ENCODE results near the gene KCNAB2. TPM values are rescaled to one million over a fixed set of nuclear protein-coding genes. Genes with fewer than 3 reads are reported as not detected.
A peak's percentile ranks its signal among the peaks of the same experiment; 100 is the strongest.

Gene KCNAB2
- total RNA-seq, 6 experiments from 2014 or later = 8.0 to 12.6 (median 10.7) TPM

DNA sequence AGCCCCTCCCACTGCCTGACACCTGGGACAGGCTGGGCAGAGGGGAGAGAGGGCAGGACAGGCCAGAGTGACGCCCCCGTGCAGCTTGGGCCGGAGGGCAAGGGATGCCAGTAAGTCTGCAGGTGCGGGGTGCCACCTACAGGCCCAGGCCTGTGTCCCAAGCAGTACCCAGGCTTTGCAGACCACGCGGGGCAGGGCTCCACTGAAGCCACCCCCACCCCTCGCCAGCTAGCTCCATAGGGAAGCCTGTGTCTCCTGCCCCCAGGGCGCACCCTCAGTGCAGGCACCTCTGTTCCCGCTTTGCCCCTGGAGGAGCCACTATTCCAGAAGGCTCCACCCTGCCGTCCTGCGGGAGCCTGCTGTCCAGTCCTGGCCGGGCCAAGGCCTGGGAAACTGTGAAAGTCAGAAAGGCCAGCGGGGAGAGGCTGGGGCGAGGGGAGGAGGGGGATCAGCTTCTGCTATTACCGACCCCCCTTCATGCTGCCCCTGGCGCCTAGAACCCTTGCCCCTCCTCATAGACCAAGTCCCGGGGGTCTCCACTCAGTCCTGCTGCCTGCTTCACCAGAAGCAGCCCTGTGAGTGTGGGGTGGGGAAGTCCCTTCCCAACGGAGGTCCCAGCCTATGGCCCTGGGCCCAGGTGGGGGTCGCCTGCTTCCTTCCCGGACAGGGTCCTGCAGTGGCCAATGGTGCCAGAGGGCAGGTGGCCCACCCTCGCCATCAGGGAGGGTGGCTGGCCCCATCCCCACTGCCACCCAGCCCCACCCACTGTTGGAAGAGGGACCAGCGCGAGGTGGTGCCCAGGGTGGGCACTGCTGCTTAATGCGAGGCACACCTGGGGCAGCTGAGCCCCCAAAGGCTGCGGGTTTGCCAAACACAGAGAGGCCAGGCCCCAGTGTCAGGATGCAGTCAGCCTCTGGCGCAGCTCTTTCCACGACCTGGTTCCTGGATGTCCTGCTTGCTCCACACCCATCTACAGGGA, 54.4 kb downstream of the KCNAB2 start:
- peaks cover 18% of the 10 kb centered on the region for H3K27me3 Mint-ChIP-seq (ENCODE audit: insufficient read depth)
- no peak overlapping the region for H3K27ac Mint-ChIP-seq
- H3K4me1 Mint-ChIP-seq (ENCODE audit: low read depth) = peaks cover 17% of the 10 kb centered on the region
- no peak overlapping the region for H3K4me3 Mint-ChIP-seq
- H3K9me3 Mint-ChIP-seq = no peaks in the 10 kb centered on the region
- no peak for DNase-seq
- TF ChIP-seq, protein P1, sequence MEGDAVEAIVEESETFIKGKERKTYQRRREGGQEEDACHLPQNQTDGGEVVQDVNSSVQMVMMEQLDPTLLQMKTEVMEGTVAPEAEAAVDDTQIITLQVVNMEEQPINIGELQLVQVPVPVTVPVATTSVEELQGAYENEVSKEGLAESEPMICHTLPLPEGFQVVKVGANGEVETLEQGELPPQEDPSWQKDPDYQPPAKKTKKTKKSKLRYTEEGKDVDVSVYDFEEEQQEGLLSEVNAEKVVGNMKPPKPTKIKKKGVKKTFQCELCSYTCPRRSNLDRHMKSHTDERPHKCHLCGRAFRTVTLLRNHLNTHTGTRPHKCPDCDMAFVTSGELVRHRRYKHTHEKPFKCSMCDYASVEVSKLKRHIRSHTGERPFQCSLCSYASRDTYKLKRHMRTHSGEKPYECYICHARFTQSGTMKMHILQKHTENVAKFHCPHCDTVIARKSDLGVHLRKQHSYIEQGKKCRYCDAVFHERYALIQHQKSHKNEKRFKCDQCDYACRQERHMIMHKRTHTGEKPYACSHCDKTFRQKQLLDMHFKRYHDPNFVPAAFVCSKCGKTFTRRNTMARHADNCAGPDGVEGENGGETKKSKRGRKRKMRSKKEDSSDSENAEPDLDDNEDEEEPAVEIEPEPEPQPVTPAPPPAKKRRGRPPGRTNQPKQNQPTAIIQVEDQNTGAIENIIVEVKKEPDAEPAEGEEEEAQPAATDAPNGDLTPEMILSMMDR (IDR thresholded peaks at IDR 0.05) = peak; percentile 23; the same call in 1 of the 2 replicates
- H3K36me3 Mint-ChIP-seq (ENCODE audit: low read depth) = no peaks in the 10 kb centered on the region

DNA sequence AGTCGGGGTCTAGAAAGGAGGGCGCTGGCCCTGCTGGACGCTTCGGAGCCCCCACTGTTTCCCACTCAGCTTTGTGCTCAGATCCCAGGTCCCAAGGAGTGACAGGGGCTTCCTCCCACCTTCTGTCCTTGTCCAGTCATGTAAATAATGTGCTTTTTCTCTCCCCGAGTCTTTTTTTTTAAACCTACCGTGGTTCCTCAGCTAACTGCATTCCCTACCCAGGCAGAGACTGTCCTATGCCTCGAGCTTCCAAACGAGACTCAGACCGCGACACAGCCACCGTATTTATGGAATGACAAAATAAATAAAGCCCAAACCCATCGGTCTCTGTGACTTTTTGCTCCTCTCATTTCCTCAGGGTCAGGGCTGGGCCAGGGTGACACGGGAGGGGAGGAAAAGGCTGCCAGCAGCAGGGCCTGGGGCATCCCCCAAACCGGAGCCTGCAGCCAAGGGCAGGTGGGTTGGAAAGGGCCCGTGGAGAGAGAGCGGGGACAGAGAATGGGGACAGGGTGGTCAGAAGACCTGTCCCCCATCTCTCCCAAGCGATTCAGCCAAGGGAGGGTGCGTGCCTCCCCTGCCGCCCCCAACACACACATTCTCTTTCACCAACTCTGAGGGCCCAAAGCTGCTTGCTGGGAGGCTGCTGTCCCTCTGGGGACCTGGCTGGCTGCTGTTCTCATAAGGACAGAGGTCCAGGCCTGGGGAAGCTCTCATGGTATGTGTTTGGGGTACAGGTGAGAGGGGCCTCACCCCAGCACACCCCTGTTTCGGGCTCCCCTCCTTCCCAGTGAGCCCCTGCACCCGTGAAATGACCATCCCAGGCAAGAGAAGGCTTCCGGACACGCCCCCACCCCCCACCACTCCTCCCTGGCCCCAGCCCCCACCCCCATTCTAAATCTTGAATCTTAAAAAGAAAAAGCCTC, 55.4 kb downstream of the KCNAB2 start:
- peaks cover 17% of the 10 kb centered on the region for H3K4me1 Mint-ChIP-seq (ENCODE audit: low read depth)
- peaks cover 19% of the 10 kb centered on the region for H3K27me3 Mint-ChIP-seq (ENCODE audit: insufficient read depth)
- no peak for DNase-seq
- H3K36me3 Mint-ChIP-seq (ENCODE audit: low read depth) = no peaks in the 10 kb centered on the region
- no peak overlapping the region for H3K4me3 Mint-ChIP-seq
- H3K27ac Mint-ChIP-seq = no peak overlapping the region
- TF ChIP-seq, protein P1 (IDR thresholded peaks at IDR 0.05) = no peak
- H3K9me3 Mint-ChIP-seq = no peaks in the 10 kb centered on the region

DNA sequence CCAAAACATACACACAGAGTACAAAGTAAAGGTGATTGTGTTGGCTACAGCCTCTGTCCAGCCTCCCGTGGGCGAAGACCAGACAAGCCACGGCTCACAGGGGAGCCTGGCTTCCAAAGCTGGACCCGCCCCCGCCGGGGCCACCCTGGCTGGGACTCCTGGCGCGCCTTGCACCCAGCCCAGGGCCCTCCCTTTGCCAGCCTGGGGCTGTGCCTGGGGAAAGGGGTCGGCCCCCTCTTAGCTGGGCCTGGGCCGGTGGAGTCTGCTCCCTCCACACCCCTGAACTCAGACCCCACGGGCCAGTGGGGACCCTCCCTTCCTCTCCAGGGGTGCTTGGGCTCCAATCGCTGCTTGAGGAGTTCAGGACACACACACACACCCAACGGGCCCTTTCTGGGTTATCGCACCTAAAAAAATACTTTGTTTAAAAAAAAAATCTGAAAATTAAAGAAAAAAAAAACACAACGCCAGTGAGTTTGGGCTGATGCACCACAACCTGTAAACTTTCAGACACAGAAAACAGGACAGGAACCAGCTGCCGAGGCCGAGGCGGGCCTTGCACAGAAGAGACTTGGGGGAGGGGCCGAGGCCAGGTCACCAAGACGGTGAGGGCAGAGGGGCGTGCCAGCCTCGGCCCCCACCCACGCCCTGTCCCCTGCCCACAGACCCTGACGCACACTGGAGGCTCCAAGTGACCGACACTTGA, 56.3 kb downstream of the KCNAB2 start:
- peaks cover 19% of the 10 kb centered on the region for H3K27me3 Mint-ChIP-seq (ENCODE audit: insufficient read depth)
- no peak overlapping the region for H3K27ac Mint-ChIP-seq
- no peak overlapping the region for H3K4me3 Mint-ChIP-seq
- TF ChIP-seq, protein P1 (IDR thresholded peaks at IDR 0.05) = no peak
- peaks cover 17% of the 10 kb centered on the region for H3K4me1 Mint-ChIP-seq (ENCODE audit: low read depth)
- no peaks in the 10 kb centered on the region for H3K36me3 Mint-ChIP-seq (ENCODE audit: low read depth)
- H3K9me3 Mint-ChIP-seq = no peaks in the 10 kb centered on the region
- DNase-seq = no peak

DNA sequence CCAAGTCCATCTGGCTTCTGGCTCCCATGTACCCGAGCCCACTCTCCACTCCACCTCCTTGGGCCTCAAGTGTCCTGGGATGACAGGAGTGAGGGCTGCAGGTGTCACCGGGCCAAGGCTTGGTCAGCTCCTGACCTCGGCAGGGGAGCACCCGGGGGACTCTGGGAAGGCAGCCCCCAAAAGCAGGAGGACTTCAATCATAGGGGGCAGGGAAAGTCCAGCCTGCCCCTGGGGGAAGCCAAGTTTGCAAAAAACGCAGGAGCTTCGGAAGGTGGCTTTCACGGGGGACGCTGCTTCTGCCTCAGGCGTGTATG, 56.8 kb downstream of the KCNAB2 start:
- H3K27ac Mint-ChIP-seq = no peak overlapping the region
- H3K36me3 Mint-ChIP-seq (ENCODE audit: low read depth) = no peaks in the 10 kb centered on the region
- peaks cover 13% of the 10 kb centered on the region for H3K4me1 Mint-ChIP-seq (ENCODE audit: low read depth)
- no peak overlapping the region for H3K4me3 Mint-ChIP-seq
- H3K27me3 Mint-ChIP-seq (ENCODE audit: insufficient read depth) = peaks cover 19% of the 10 kb centered on the region
- no peaks in the 10 kb centered on the region for H3K9me3 Mint-ChIP-seq
- DNase-seq = no peak
- TF ChIP-seq, protein P1 (IDR thresholded peaks at IDR 0.05) = no peak
